Stimulated activated CD4-positive, alpha-beta T cell treated with anti-CD3 and anti-CD28 coated beads, Interleukin-12 subunit alpha, Interleukin-12 subunit beta, amount 100 ng/mL, for 48 hours (primary cell): ENCODE results near the gene A1CF.
"Not testable (repeated sequence)": the region's sequence is repeated elsewhere in the genome, so short reads cannot be mapped to it uniquely, and the experiment has no call there.

Experiments
- DNase-seq, 3 donors: peaks; one replicate each; pipeline ENCODE4 v3.0.0-alpha.2; 2020; ENCODE audit warnings: low read depth in 2 of 3, low spot score in 1 of 3

A1CF gene, protein sequence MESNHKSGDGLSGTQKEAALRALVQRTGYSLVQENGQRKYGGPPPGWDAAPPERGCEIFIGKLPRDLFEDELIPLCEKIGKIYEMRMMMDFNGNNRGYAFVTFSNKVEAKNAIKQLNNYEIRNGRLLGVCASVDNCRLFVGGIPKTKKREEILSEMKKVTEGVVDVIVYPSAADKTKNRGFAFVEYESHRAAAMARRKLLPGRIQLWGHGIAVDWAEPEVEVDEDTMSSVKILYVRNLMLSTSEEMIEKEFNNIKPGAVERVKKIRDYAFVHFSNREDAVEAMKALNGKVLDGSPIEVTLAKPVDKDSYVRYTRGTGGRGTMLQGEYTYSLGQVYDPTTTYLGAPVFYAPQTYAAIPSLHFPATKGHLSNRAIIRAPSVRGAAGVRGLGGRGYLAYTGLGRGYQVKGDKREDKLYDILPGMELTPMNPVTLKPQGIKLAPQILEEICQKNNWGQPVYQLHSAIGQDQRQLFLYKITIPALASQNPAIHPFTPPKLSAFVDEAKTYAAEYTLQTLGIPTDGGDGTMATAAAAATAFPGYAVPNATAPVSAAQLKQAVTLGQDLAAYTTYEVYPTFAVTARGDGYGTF

DNA sequence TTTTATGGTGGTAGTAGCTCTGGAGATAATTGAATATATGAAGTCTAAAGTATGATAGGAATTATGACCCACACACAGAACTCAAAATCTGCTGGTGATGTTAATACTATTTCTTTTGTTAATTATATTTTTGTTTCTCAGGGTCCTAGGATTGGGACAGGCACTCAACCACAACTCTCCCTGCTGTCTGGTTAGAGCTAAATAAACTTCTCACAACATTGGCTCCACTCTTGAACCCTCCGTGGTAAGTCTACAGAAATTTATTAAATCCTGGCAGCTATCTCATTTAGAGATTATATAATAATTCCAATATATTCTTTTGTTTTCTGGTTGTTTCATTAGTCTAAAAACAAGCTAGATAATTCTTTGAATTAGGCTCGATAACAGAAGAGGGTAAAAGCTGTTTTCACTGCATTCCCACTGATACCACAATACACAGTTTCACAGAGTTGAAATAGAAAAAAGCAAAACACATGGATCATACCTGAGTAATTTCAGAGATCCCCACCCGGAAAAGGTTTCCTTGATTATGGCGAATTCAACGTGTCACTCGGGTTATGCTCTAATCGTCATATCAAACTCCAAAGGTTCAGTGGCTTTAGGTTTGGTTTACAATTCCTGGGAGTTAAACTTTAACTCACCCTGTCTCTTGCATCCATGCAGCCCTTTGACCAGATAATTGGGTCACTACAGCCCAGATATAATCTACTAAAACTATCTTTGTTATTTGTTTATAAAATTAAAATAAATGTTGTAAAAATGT lies at the start of gene A1CF:
Gene A1CF (minus strand): TSS at position 531 of the 763 bp plus-strand sequence. CDS start 25,687 bp downstream, outside the sequence.
- no peak for DNase-seq

DNA sequence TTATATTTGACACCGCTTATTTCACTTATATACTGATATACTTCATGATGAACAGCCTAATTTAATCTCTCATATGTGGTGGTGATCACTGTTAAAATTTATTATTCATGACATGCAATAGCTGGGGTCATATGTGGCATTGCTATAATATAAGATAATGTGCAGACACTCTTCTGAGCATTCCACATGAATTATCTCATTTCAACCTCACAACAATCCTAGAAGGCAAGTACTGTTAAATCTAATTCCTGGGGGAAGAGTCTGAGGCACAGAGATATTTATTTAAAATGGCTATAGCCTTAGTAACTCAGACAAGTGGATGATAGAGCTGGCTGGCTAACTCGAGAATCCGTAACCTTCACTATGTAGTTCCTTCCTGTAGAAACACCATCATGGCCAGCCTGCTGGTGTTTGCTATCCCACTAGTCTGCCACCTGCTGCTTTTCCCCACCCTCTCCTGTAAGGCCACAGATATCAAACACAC lies 46.6 kb upstream of the A1CF start:
- no peak for DNase-seq

DNA sequence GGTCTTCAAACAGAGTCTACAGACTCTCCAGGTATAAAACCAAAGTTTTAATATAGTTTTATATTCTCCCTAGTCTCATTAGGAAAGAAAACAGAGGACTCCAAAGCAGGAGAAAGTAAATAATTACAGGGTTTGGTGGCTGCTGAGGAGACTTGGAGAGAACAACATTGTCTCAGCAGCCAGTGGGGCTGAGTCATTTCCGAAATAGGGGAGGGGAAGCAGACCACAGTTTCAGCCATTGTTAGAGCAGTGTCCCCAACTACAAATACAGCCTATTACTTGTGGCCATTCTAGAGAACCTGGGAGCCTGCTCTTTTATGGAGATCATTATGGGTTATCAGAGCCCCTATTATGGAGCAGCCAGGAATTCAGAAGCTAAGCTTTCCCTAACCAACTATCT lies 44.2 kb upstream of the A1CF start:
- DNase-seq = no peak

DNA sequence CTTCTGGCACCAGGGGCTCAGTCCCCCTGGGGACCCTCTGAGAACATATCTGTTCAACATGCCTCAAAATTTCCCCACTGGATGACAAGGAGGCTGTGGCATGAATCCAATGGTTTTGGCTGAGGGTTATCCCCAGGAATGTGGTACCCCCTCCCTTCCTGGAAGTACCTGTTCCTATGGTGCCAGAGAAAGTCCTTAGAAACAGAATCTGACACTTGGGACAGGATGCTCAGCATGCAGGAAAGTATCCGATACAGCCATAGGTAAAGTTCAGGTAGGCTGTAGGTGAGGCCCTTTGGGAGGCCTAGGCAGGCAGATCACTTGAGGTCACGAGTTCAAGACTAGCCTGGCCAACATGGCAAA lies 42.7 kb upstream of the A1CF start:
- no peak for DNase-seq

DNA sequence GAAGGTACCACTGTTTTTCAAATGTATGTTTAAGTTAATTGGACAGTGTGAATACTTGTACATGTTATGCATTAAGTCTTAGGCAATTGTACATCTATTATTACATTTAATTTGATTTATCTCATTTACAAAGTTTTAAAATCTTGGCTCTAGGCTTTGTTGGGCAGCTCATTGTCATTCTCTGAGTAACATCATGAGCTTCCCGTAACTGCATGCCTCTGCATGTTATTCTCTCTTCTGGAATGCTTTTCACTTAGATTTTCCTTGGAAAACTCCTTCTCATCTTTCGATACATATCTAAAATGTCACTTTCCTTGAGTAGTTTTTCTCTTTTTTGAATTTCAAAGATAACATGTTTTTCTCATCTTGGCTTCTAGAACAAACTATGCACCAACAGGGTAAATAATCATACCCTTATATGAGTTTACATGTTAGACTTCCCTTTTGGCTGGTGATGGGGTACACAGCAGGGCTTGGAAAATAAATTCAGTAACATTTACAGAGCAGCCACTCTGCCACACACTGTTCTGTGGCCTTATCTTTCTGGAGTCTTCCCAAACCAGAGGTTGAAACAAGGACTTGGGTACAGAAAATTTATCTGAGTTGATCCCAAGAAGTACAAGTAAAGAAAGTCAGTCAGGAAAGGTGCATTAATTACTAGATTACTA lies 42.2 kb upstream of the A1CF start:
- DNase-seq = no peak

DNA sequence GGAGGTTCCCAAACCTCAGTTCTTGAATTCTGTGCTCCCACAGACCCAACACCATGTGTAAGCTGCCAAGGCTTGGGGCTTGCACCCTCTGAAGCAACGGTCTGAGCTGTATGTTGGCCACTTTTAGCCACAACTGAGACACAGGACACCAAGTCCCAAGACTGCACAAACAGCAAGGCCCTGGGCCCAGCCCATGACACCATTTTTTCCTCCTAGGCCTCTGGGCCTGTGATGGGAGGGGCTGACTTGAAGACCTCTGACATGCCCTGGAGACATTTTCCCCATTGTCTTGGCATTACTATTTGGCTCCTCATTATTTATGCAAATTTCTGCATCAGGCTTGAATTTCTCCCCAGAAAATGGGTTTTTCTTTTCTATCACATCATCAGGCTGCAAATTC lies 38.0 kb upstream of the A1CF start:
- not testable (repeated sequence) for DNase-seq

DNA sequence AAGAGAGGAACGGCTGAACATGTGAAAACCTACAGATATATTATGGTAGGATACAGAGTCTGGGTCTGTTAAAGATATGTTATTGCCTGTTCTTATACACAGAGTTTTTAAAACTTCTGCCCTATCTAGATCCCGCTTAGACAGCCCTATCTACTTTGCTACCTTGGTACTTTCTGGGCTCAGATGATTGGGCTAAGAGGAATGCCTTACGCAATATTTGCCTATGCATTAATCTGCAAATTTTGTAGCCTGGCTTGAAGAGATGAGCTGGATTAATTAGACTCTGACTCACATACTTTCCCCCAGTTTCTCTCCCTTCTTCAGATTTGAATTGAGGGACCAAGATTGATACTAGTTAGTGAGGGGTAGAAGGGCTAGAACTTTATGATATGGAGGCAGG lies 33.6 kb upstream of the A1CF start:
- DNase-seq = no peak

DNA sequence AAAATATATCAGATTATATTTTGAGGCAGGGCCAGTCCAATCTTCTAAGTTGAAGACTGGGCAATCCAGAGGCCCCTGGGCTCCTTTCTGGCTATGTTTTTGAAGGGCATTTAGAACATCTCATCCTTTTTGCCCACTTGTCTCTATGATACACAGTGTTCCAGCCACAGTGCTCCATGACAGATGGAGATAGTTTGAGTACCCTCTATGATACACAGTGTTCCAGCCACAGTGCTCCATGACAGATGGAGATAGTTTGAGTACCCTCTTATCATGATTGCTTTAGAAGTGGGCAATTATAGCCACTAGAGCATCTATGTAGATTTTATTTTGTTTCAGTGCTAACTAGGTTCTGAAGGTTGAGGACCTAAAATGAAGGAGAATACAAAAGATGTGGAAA lies 33.1 kb upstream of the A1CF start:
- no peak for DNase-seq

DNA sequence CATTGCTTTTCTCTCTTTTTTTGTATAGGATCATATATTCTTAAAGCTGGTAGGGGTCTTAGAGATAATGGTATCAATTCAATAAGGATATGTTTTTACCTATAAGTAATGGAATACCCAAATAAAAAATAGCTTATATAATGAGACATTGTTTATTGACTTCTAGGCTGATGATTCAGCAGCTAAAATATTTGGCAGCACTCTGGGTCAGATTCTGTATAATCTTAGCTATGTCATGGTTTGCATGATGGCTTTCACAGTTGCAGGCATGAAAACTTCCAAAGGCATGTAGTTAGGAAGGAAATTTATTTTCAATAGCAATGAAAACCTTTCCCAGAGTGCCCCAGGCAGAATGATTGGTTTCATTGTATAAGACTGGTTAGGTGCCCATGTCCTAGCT lies 32.1 kb upstream of the A1CF start:
- DNase-seq = no peak

DNA sequence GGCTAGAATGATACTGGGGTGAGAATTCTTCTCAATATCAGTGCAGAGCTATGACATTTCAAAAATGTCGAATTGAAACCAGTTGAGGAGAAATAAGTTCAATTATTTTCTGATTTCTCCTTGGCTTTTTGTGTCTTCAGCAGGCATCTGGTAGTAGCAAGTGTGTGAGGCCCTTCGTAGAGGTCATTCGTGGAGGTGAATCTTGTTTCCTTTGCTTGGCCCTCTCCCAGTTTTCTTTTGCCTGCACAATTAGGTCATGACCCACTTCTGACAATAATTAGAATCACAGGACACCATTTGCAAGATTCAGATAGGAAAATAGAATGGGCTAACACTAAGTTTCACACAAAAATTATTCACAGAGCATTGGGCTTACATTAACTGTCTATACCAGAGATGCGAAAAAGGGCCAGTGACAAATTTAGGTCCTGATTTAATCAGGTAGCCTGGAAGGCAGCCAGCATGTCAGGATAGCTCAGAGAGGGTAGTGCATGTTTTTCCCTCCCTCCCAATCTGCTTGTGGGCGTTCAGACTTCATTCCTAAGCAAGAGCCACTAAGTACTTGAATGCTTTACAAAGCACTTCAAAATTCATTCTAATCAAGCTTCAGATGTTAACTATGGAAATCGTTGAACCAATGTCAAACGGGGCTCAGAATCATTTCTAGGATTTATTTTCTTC lies 24.0 kb upstream of the A1CF start:
- DNase-seq = no peak

DNA sequence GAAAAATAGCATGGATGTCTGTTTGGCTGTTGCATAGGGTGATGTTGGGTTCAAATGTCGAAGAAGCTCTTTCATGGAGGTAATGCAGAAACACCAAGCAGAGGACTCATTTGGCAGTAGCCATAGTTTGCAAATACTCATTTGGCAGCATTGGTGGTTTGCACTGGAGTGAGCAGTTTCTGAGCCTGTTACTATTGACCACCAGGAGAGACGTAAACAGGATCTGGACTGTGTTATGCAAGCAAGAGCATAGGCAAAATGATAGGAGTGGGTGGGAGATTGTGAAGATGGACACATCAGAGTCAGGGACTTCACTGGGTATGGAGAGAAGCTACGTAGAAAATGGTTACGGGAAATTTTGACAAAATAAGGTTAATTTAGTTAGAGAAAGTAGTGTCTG lies 22.9 kb upstream of the A1CF start:
- DNase-seq = no peak

DNA sequence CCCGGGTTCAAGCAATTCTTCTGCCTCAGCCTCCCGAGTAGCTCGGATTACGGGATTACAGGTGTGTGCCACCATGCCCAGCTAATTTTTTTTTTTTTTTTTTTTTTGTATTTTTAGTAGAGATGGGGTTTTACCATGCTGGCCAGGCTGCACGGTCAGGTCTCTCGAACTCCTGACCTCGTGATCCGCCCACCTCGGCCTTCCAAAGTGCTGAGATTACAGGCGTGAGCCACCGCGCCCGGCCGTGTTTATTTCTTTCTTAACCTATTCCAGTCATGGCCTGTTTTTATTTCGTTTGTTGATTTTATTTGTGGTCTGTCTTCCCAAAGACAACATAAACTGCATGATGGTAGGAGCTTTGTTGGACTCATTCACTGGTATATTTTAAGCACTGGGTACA lies 20.4 kb upstream of the A1CF start:
- not testable (repeated sequence) for DNase-seq

DNA sequence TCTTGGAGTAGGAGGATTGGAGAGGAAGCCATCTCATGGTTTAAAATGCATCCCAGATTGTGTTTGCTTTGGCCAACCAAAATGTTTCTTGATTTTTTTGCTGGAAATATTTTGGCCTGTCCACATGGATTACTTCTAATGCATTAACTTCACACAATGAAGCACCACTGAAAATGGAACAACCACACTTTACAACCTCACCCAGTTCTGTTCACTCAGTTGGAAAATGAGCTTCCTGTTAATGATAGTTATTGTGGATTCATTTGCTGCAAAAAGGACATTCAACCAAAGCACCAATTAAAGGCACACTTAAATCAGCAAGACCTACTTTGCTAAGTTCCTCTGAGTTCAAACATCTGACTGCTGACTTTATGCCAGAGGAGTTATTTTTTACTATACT lies 11.3 kb upstream of the A1CF start:
- DNase-seq = no peak

DNA sequence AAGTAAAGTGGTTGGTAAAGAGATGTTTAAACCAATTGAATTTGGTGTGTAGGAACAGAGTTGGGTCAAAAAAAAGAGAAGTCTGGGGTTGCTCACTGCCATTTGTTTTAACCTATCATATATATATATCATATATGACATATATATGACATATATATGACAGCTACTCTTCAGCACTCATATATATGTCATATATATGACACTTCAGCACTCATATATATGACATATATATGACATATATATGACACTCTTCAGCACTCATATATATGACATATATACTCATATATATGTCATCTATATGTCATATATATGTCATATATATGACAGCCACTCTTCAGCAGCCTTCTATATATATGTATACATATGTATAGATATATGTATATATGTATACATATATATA lies 8.9 kb upstream of the A1CF start:
- no peak for DNase-seq

DNA sequence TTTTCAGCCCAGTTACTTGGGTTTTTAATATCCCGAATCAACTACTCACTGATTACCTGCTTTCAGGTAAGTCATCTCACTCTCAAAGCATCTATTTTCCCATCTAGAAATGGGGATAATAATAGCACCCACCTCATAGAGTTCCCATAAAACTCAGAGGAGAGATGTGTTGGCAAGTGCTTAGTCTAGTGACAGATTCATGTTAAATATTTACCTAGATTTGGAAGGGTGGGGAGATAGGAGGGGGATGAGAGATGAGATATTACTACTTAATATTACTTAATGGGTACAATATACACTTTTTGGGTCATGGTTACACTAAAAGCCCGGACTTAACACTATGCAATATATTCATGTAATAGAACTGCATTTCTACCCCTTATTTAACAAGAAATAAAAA lies 7.0 kb upstream of the A1CF start:
- no peak for DNase-seq

DNA sequence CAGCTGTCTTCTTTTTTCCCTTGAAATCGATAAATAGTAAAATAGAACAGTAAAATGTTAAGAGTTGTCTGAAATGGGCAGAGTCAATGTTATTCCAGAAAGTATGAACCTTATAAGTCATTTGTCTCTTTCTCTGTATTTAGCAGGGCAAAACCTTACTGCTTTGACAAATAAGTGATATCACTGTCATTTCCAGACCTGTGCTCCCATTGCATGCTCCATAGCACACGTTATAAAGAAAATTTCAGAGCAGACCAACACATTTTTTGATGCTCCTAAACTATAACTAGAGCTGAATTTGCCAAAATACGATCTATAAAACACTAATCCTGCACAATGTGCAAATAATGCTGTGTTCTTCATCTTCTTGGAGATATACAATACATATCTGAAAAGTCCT lies 1.1 kb downstream of the A1CF start:
- DNase-seq = no peak

DNA sequence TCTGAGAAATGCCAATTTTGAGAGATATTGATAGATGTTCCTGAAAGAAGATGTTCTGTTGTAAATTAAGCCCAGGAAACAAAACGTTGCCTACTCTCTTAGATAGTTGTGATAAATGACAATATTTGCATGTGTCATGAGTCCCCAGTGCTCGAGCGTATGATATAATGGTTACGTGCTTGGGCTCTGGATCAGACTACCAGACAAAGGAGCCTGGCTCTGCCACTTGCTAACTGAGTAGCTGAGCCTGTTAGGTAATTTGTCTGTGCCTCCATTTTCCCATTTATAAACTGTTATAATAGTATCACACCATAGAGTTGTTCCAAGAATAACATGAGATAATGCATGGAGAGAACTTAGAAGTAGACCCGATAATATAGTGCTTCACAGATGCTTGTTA lies 1.8 kb downstream of the A1CF start:
- no peak for DNase-seq

DNA sequence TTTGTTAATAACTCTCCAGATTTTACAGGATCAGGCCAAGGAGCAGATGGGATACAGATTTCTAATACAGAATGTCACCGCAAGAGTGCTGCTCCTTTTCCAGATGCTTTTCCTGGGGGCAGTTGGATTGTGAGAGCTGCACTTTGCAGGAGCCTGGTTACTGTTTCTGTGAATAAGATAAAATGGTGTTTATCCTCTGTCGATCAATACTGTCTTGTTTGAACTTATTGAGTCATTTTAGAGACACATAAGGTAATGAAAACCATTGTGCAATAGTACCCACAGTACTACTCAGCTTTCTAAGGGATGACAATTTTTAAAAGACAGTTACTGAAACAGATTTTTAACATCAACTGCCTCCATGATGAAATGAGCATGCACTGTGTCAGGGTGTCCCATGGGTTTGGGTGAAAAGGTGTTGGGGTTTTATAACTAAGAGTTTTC lies 2.9 kb downstream of the A1CF start:
- DNase-seq = no peak

DNA sequence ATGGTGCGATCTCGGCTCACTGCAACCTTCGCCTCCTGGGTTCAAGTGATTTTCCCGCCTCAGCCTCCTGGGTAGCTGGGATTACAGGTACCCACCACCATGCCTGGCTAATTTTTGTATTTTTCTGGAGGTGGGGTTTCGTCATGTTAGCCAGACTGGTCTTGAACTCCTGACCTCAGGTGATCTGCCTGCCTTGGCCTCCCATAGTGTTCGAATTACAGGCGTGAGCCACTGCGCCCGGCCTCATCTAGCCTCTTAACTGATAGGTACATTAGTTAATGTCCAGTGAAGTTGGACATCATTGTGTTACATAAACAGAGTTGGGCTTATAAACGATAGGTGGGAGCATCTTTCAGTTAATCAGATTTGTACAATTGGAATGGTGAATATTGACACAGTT lies 4.4 kb downstream of the A1CF start:
- not testable (repeated sequence) for DNase-seq

DNA sequence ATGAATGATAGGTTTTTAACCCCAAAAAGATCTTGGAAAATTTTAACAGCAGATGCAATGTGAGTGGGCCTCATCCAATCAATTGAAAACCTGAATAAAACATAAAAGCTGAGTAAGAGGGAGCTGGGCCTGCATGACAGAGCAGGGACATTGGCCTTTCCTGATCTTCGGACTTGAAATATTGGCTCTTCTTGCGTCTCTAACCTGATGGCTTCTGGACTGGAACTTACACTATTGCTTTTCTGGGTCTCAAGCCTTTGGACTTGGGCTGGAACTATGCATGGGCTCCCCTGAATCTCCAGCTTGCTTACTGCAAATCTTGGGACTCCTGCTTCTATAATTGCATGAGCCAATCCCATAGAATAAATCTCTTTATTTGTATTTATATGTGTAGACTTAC lies 9.0 kb downstream of the A1CF start:
- no peak for DNase-seq

DNA sequence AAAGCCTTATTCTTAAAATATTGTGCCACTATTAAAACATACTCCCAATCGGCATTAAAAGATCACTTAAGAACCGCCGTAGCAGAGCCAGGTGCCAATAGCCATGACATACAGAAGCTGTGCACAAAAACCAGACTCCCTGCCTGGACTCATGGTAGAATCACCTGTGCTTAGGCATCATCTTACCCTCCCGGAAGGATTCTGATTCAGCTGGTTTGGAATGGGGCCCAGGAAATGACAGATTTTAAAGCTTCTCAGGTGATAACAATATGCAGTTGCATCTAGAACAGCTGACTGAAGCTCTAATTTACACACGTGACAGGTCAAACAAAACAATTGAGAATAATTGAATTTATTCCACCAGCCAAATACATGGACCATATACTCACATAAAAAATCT lies 10.7 kb downstream of the A1CF start:
- no peak for DNase-seq
